Ovary (tissue), 3 donors: Measurements from ENCODE around the gene CAMTA1.

Source experiments
- POLR2A ChIP-seq: fragments of 450-650 bp; IDR thresholded peaks from one replicate; pipeline ENCODE4 v1.6.1; 2017; ENCODE audit warnings: antibody characterized with exemption, mild to moderate bottlenecking, moderate library complexity
- TF ChIP-seq, protein P1 (sequence below), 3 donors: fragments of 450-650 bp in 2 of 3; fragments of 200-600 bp in 1 of 3; IDR thresholded peaks; one replicate each; pipeline versions ENCODE4 v1.5.1 to v1.8.0; 2016 to 2022; ENCODE audit warnings: antibody characterized with exemption in 3 of 3, mild to moderate bottlenecking in 1 of 3
- donor health status: DM: no; HTN: no; CAD: no.

GRCh38 chr1:6866825-6867224 is 81.6 kb downstream of the CAMTA1 start:
- TF ChIP-seq, protein P1, sequence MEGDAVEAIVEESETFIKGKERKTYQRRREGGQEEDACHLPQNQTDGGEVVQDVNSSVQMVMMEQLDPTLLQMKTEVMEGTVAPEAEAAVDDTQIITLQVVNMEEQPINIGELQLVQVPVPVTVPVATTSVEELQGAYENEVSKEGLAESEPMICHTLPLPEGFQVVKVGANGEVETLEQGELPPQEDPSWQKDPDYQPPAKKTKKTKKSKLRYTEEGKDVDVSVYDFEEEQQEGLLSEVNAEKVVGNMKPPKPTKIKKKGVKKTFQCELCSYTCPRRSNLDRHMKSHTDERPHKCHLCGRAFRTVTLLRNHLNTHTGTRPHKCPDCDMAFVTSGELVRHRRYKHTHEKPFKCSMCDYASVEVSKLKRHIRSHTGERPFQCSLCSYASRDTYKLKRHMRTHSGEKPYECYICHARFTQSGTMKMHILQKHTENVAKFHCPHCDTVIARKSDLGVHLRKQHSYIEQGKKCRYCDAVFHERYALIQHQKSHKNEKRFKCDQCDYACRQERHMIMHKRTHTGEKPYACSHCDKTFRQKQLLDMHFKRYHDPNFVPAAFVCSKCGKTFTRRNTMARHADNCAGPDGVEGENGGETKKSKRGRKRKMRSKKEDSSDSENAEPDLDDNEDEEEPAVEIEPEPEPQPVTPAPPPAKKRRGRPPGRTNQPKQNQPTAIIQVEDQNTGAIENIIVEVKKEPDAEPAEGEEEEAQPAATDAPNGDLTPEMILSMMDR (IDR thresholded peaks at IDR 0.05) = no peak
- TF ChIP-seq POLR2A = no peak
